ENCODE results near the gene REELD1. TPM values are rescaled to one million over a fixed set of nuclear protein-coding genes. Genes with fewer than 3 reads are reported as not detected.

Gene REELD1
- total RNA-seq, 1 experiment from 2014 or later: 0.25 TPM

DNA sequence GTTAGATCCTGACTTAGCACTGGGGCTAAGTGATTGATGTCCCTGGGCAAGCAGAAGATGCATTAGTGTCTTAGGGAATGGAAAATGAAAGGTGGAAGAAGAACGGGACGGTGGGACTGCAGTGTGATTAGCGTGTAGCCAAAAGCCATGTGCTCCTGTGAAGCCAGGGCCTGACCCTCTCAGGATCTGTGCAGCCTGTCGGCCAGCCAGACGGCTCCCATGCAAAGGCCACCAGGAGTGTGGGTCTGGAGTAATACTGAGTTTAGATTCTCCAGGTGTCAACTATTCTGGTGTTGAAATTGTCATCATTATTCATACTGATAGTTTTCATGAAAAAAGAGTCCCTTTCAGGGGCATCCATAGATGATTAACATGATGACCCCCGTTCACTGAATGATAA lies 32.0 kb downstream of the REELD1 start:
- Histone ChIP-seq H3K9me2 (ENCODE audit: insufficient read depth) (no peaks in the 10 kb centered on the region), H3K4me1 (ENCODE audit: control insufficient read depth in 1 of 2, insufficient read depth in 2 of 2, low read length in 2 of 2) (peaks cover 3 to 18% of the 10 kb centered on the region in 2 experiments), H3K4me3 (replicated peaks in 1 of 2; ENCODE audit: low read depth in 1 of 2, low read length in 2 of 2) (no peak overlapping the region), H3K79me2 (ENCODE audit: insufficient read depth, low read length) (no peaks in the 10 kb centered on the region), H3K9me3 (ENCODE audit: control insufficient read depth in 1 of 2, insufficient read depth in 1 of 2, low read depth in 1 of 2, low read length in 2 of 2) (no peaks in the 10 kb centered on the region), H3K9ac (ENCODE audit: low read length) (no peak overlapping the region), H4K20me1 (ENCODE audit: insufficient read depth) (no peaks in the 10 kb centered on the region), H3K36me3 (ENCODE audit: control insufficient read depth in 1 of 2, insufficient read depth in 2 of 2, low read length in 2 of 2) (no peaks in the 10 kb centered on the region), H3K4me2 (ENCODE audit: low read length) (no peak overlapping the region), H2AFZ (ENCODE audit: low read depth, low read length, poor library complexity, severe bottlenecking) (no peak overlapping the region), H3K27ac (ENCODE audit: low read depth, low read length) (no peak overlapping the region), H3K27me3 (ENCODE audit: insufficient read depth, low read length) (no peaks in the 10 kb centered on the region)
- ChIA-PET CTCF (no interaction called here), RAD21 (ENCODE audit: low non-redundant PET in 1 of 2, low total read pairs in 2 of 2, uncharacterized antibody in 2 of 2, unreplicated experiment in 2 of 2) (no interaction called here), POLR2A (no interaction called here)
- BruUV-seq (replicated peaks): no TSS peak
- TF ChIP-seq, protein P1, sequence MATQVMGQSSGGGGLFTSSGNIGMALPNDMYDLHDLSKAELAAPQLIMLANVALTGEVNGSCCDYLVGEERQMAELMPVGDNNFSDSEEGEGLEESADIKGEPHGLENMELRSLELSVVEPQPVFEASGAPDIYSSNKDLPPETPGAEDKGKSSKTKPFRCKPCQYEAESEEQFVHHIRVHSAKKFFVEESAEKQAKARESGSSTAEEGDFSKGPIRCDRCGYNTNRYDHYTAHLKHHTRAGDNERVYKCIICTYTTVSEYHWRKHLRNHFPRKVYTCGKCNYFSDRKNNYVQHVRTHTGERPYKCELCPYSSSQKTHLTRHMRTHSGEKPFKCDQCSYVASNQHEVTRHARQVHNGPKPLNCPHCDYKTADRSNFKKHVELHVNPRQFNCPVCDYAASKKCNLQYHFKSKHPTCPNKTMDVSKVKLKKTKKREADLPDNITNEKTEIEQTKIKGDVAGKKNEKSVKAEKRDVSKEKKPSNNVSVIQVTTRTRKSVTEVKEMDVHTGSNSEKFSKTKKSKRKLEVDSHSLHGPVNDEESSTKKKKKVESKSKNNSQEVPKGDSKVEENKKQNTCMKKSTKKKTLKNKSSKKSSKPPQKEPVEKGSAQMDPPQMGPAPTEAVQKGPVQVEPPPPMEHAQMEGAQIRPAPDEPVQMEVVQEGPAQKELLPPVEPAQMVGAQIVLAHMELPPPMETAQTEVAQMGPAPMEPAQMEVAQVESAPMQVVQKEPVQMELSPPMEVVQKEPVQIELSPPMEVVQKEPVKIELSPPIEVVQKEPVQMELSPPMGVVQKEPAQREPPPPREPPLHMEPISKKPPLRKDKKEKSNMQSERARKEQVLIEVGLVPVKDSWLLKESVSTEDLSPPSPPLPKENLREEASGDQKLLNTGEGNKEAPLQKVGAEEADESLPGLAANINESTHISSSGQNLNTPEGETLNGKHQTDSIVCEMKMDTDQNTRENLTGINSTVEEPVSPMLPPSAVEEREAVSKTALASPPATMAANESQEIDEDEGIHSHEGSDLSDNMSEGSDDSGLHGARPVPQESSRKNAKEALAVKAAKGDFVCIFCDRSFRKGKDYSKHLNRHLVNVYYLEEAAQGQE (IDR thresholded peaks at IDR 0.05; ENCODE audit: low read depth): no peak
- TF ChIP-seq SP1 (IDR thresholded peaks at IDR 0.05; ENCODE audit: low read depth): no peak
- no peak for TF ChIP-seq ZNF274 (IDR thresholded peaks at IDR 0.05; ENCODE audit: low read depth, low read length)
- no peak for TF ChIP-seq JUND (IDR thresholded peaks at IDR 0.05)
- no peak for TF ChIP-seq YY1 (IDR thresholded peaks at IDR 0.05; ENCODE audit: extremely low read depth, insufficient replicate concordance, low read depth, low read length)
- TF ChIP-seq TCF7L2 (IDR thresholded peaks at IDR 0.05; ENCODE audit: borderline replicate concordance, extremely low read depth, insufficient read depth, insufficient read length): no peak
- no peak for TF ChIP-seq ZFX (IDR thresholded peaks at IDR 0.05)
- TF ChIP-seq POLR2A (IDR thresholded peaks at IDR 0.05; ENCODE audit: borderline replicate concordance, extremely low read depth, insufficient read depth, insufficient read length): no peak
- no peak for TF ChIP-seq EGR1 (IDR thresholded peaks at IDR 0.05; ENCODE audit: low read depth)
- no peak for TF ChIP-seq RAD21 (IDR thresholded peaks at IDR 0.05; ENCODE audit: low read depth)
- no peak for TF ChIP-seq EZH2phosphoT487 (IDR thresholded peaks at IDR 0.05; ENCODE audit: borderline replicate concordance)
- TF ChIP-seq, protein P2, sequence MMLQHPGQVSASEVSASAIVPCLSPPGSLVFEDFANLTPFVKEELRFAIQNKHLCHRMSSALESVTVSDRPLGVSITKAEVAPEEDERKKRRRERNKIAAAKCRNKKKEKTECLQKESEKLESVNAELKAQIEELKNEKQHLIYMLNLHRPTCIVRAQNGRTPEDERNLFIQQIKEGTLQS (IDR thresholded peaks at IDR 0.05): no peak
- TF ChIP-seq FOSL1 (IDR thresholded peaks at IDR 0.05; ENCODE audit: low read depth): no peak
- TF ChIP-seq ELF1 (IDR thresholded peaks at IDR 0.05; ENCODE audit: borderline replicate concordance, low read depth): no peak
- no peak for TF ChIP-seq SRF (IDR thresholded peaks at IDR 0.05; ENCODE audit: low read depth)
- TF ChIP-seq EZH2 (IDR thresholded peaks at IDR 0.05): no peak
- TF ChIP-seq SIN3A (IDR thresholded peaks at IDR 0.05; ENCODE audit: low read depth): no peak
- DNase-seq (ENCODE audit: low read depth, low spot score) (no peak), ATAC-seq (no peak)
- intact Hi-C loops (cut with micrococcal nuclease): no loop called here

Measured in HCT116 (cell line).